ENCODE data around the gene SLC6A4. TPM values are rescaled to one million over a fixed set of nuclear protein-coding genes. Genes with fewer than 3 reads are reported as not detected.
A peak's percentile ranks its signal among the peaks of the same experiment; 100 is the strongest.

Gene SLC6A4
- total RNA-seq, 1 donor from 2014 or later: not detected

GRCh38 chr17:30244853-30245385 is 9.4 kb upstream of the SLC6A4 start:
- FAIRE-seq (peak; percentile 36), DNase-seq (ENCODE audit: low read depth) (peak; percentile 79)
- no peak for TF ChIP-seq CTCF (IDR thresholded peaks at IDR 0.05; ENCODE audit: insufficient read depth, low read length, severe bottlenecking)
- Histone ChIP-seq H3K4me3 (ENCODE audit: low read depth, low read length) (no peak overlapping the region), H3K36me3 (ENCODE audit: control insufficient read depth, insufficient read depth, low read length) (peaks cover 3% of the 10 kb centered on the region), H3K27me3 (ENCODE audit: control insufficient read depth, insufficient read depth, low read length) (no peaks in the 10 kb centered on the region)

GRCh38 chr17:30243568-30243967 is 8.1 kb upstream of the SLC6A4 start:
- Histone ChIP-seq H3K36me3 (ENCODE audit: control insufficient read depth, insufficient read depth, low read length) (peaks cover 2% of the 10 kb centered on the region), H3K27me3 (ENCODE audit: control insufficient read depth, insufficient read depth, low read length) (peaks cover under 1% of the 10 kb centered on the region), H3K4me3 (ENCODE audit: low read depth, low read length) (no peak overlapping the region)
- no peak for DNase-seq (ENCODE audit: low read depth)
- no peak for FAIRE-seq
- TF ChIP-seq CTCF (IDR thresholded peaks at IDR 0.05; ENCODE audit: insufficient read depth, low read length, severe bottlenecking): no peak

GRCh38 chr17:30243002-30243401 is 7.5 kb upstream of the SLC6A4 start:
- TF ChIP-seq CTCF (IDR thresholded peaks at IDR 0.05; ENCODE audit: insufficient read depth, low read length, severe bottlenecking): no peak
- FAIRE-seq (peak; percentile 86), DNase-seq (ENCODE audit: low read depth) (no peak)

GRCh38 chr17:30241051-30241450 is 5.6 kb upstream of the SLC6A4 start:
- DNase-seq (ENCODE audit: low read depth): no peak
- TF ChIP-seq CTCF (IDR thresholded peaks at IDR 0.05; ENCODE audit: insufficient read depth, low read length, severe bottlenecking): no peak
- no peaks in the 10 kb centered on the region for H3K36me3 ChIP-seq (ENCODE audit: control insufficient read depth, insufficient read depth, low read length)
- FAIRE-seq: no peak
- no peak overlapping the region for H3K4me3 ChIP-seq (ENCODE audit: low read depth, low read length)
- H3K27me3 ChIP-seq (ENCODE audit: control insufficient read depth, insufficient read depth, low read length): peaks cover 13% of the 10 kb centered on the region

More at GRCh38 chr17:30243002-30243401, 7.5 kb upstream of the SLC6A4 start:
- Histone ChIP-seq H3K27me3 (ENCODE audit: control insufficient read depth, insufficient read depth, low read length) (peaks cover 2% of the 10 kb centered on the region), H3K4me3 (ENCODE audit: low read depth, low read length) (no peak overlapping the region), H3K36me3 (ENCODE audit: control insufficient read depth, insufficient read depth, low read length) (no peaks in the 10 kb centered on the region)

GRCh38 chr17:30240177-30240576 is 4.7 kb upstream of the SLC6A4 start:
- TF ChIP-seq CTCF (IDR thresholded peaks at IDR 0.05; ENCODE audit: insufficient read depth, low read length, severe bottlenecking): no peak
- Histone ChIP-seq H3K36me3 (ENCODE audit: control insufficient read depth, insufficient read depth, low read length) (no peaks in the 10 kb centered on the region), H3K4me3 (ENCODE audit: low read depth, low read length) (no peak overlapping the region), H3K27me3 (ENCODE audit: control insufficient read depth, insufficient read depth, low read length) (peaks cover 17% of the 10 kb centered on the region)
- FAIRE-seq (no peak), DNase-seq (ENCODE audit: low read depth) (no peak)

- no peak for DNase-seq (ENCODE audit: low read depth)
- no peak for TF ChIP-seq CTCF (IDR thresholded peaks at IDR 0.05; ENCODE audit: insufficient read depth, low read length, severe bottlenecking)
- no peak for FAIRE-seq
- Histone ChIP-seq H3K4me3 (ENCODE audit: low read depth, low read length) (no peak overlapping the region), H3K27me3 (ENCODE audit: control insufficient read depth, insufficient read depth, low read length) (peaks cover 22% of the 10 kb centered on the region), H3K36me3 (ENCODE audit: control insufficient read depth, insufficient read depth, low read length) (no peaks in the 10 kb centered on the region)
Measured at GRCh38 chr17:30239089-30239462, 3.6 kb upstream of the SLC6A4 start.
